Measurements from ENCODE around the gene EZR.

The EZR gene

DNA sequence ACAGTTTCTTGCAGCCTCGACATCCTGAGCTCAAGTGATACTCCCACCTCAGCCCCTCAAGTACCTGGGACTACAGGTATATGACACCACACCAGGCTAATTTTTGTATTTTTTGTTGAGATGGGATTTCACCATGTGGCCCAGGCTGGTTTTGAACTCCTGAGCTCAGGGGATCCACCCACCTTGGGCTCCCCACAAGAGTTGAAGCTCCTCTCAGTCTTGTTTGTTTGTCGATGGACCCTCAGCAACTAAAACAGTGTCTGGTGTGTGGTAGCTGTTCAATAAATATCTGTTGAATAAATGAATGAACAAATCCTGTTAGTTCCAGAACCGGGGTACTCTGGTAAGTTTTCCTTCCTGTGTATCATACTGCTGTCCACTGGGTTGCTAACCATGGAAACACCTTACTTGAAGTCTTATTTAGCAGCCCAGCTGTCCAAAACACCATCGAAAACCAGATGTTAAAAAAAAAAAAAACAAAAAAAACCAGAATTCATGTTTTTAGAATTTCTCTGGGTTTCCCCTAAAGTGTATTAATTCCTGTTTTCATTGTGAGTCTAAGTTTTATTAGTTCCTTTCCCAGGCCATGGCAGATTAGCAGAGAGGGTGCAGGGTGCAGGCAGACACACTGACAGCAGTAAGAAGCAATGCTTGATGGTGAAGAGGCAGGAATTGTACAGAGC is 7.8 kb upstream of the EZR start:
- TF ChIP-seq SIN3A (IDR thresholded peaks at IDR 0.05; ENCODE audit: borderline replicate concordance, insufficient read depth, low read length) (no peak), POLR2AphosphoS5 (IDR thresholded peaks at IDR 0.05; ENCODE audit: low read depth, low read length) (no peak), FOXP2 (optimal IDR thresholded peaks at IDR 0.05; ENCODE audit: borderline replicate concordance, extremely low read depth, extremely low read length, insufficient read depth) (no peak), TAF1 (IDR thresholded peaks at IDR 0.05; ENCODE audit: borderline replicate concordance, insufficient read depth, low read length) (no peak)
- TF ChIP-seq, protein P1, sequence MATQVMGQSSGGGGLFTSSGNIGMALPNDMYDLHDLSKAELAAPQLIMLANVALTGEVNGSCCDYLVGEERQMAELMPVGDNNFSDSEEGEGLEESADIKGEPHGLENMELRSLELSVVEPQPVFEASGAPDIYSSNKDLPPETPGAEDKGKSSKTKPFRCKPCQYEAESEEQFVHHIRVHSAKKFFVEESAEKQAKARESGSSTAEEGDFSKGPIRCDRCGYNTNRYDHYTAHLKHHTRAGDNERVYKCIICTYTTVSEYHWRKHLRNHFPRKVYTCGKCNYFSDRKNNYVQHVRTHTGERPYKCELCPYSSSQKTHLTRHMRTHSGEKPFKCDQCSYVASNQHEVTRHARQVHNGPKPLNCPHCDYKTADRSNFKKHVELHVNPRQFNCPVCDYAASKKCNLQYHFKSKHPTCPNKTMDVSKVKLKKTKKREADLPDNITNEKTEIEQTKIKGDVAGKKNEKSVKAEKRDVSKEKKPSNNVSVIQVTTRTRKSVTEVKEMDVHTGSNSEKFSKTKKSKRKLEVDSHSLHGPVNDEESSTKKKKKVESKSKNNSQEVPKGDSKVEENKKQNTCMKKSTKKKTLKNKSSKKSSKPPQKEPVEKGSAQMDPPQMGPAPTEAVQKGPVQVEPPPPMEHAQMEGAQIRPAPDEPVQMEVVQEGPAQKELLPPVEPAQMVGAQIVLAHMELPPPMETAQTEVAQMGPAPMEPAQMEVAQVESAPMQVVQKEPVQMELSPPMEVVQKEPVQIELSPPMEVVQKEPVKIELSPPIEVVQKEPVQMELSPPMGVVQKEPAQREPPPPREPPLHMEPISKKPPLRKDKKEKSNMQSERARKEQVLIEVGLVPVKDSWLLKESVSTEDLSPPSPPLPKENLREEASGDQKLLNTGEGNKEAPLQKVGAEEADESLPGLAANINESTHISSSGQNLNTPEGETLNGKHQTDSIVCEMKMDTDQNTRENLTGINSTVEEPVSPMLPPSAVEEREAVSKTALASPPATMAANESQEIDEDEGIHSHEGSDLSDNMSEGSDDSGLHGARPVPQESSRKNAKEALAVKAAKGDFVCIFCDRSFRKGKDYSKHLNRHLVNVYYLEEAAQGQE (IDR thresholded peaks at IDR 0.05; ENCODE audit: insufficient read depth in 1 of 2, low read depth in 2 of 2, low read length in 2 of 2) = no peak

DNA sequence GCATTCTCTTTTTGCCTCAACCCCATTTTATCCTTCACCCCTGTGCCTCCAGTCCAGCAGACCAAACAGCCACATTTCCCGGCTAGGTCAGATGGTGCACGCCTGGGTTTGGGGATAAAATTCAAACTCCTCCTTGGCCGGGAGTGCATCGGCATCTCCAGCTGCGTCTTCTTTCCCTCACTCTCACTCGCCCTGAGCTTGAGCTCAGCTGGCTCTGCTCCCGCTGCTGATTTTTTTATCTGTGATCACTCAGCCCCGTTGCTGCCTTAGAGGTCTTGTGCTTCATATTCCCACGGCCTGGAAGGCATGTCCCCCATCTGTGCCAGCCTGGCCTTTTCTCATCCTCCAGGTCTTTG is 6.8 kb upstream of the EZR start:
- TF ChIP-seq SIN3A (IDR thresholded peaks at IDR 0.05; ENCODE audit: borderline replicate concordance, insufficient read depth, low read length) = no peak
- TF ChIP-seq POLR2AphosphoS5 (IDR thresholded peaks at IDR 0.05; ENCODE audit: low read depth, low read length) = no peak
- TF ChIP-seq FOXP2 (optimal IDR thresholded peaks at IDR 0.05; ENCODE audit: borderline replicate concordance, extremely low read depth, extremely low read length, insufficient read depth) = no peak
- TF ChIP-seq, protein P1 (IDR thresholded peaks at IDR 0.05; ENCODE audit: insufficient read depth in 1 of 2, low read depth in 2 of 2, low read length in 2 of 2) = no peak
- no peak for TF ChIP-seq TAF1 (IDR thresholded peaks at IDR 0.05; ENCODE audit: borderline replicate concordance, insufficient read depth, low read length)

DNA sequence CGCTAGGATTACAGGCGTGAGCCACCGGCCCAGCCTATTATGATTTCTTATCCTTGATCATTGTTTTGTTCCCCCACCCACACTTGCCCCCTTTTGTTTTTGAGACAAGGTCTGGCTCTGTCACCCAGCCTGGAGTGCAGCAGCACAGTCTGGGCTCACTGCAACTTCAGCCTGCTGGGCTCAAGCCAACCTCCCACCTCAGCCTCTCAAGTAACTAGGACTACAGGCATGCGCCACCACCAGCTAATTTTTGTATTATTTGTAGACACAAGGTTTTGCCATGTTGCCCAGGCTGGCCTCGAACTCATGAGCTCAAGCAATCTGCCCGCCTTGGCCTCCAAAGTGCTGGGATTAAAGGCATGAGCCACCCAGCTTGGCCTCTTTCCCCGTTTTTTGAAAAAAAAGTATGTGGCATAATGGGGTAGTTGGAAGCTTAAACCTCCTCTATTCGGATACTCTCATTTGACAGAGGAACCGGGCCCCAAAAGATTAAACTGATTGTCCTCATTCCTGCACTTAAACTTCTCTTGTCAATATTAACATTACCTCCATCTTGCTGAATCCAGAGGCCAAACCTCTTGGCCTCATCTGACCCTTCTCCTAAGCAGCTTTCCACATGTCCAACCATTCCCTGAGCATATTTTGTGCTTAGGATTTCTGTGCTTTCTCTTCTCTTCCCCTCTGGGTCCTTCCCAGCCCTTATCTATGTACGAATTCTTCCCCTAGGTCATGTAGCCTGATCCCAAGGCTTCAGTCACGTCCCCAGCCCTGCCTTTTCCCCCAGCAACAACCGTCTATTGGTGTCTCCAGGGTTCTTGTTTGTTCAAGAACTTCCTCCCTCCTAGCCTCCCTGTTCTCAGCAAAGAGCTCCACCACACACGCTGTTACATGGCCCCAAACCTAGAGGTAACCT is 6.1 kb upstream of the EZR start:
- TF ChIP-seq POLR2AphosphoS5 (IDR thresholded peaks at IDR 0.05; ENCODE audit: low read depth, low read length) (no peak), TAF1 (IDR thresholded peaks at IDR 0.05; ENCODE audit: borderline replicate concordance, insufficient read depth, low read length) (no peak), FOXP2 (optimal IDR thresholded peaks at IDR 0.05; ENCODE audit: borderline replicate concordance, extremely low read depth, extremely low read length, insufficient read depth) (no peak), SIN3A (IDR thresholded peaks at IDR 0.05; ENCODE audit: borderline replicate concordance, insufficient read depth, low read length) (no peak)
- TF ChIP-seq, protein P1 (IDR thresholded peaks at IDR 0.05; ENCODE audit: insufficient read depth in 1 of 2, low read depth in 2 of 2, low read length in 2 of 2) = no peak

DNA sequence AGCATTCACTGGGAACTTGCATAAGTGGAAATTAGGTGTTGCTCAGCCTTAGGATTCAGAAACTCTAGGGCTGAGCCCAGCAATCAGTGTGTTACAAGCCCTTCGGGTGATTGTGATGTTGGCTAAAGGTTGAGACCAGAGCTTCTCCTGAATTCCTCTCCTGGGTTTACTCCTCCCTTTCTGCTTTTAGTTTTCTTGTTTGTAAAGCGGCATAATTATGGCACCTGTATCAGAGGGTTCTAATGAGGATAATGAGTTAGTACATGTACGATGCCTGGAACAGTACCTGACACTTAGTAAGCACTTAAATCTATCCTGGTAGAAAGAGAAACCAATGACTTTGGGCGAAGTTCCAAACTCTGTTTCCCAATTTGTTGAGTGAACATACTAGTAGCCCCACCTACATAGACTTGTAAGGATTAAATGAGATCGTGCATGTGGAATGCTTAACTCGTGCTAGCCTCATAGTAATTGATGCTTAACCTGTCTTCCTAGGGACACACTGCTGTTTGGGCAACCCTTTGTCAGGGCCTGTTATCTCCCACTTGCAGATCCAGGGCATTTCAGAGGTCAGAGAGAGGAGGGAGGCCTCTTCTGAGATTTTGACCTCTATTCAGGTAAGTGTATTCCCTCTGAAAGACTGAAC is 932 bp upstream of the EZR start:
- no peak for TF ChIP-seq TAF1 (IDR thresholded peaks at IDR 0.05; ENCODE audit: borderline replicate concordance, insufficient read depth, low read length)
- no peak for TF ChIP-seq POLR2AphosphoS5 (IDR thresholded peaks at IDR 0.05; ENCODE audit: low read depth, low read length)
- TF ChIP-seq, protein P1 (IDR thresholded peaks at IDR 0.05; ENCODE audit: insufficient read depth in 1 of 2, low read depth in 2 of 2, low read length in 2 of 2) = no peak
- TF ChIP-seq SIN3A (IDR thresholded peaks at IDR 0.05; ENCODE audit: borderline replicate concordance, insufficient read depth, low read length) = no peak
- no peak for TF ChIP-seq FOXP2 (optimal IDR thresholded peaks at IDR 0.05; ENCODE audit: borderline replicate concordance, extremely low read depth, extremely low read length, insufficient read depth)
